PC-9 (cell line): Measurements from ENCODE around the gene SUV39H1.

Experiments used
- CTCF ChIP-seq: fragments of 200-600 bp; sonication (generic); conservative IDR thresholded peaks from 2 replicates; pipeline ENCODE4 v1.6.1; 2017; ENCODE audit warnings: mixed run types, antibody characterized with exemption, mild to moderate bottlenecking, moderate library complexity
- EZH2 ChIP-seq: fragments of 200-600 bp; sonication (generic); IDR thresholded peaks from 2 replicates; pipeline ENCODE4 v1.8.0; 2017; ENCODE audit warnings: antibody characterized with exemption, low read depth

DNA sequence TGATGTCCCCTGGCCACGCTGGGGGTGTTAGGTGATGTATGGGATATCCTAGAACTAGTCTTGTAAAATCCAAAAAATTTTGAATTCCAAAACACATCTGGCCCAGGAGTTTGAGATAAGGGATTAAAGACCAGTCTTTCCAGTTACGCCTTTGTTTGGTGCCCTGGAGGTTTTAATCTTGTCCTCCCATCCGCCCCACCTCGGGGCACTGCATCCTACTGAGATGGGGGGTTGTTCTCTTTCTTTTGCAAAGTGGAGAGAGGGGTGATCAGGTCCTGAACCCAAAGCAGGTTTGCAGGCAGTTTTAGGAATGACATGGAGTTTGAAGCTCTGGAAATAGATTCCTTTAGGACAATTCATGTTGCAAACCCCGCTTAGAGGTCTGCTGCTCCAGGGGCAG is 1.8 kb downstream of the SUV39H1 start:
- TF ChIP-seq CTCF, result no peak
- no peak for TF ChIP-seq EZH2
